NCI-H446 treated with DMSO at 0.1 percent for 48 hours (cell line): Measurements from ENCODE around the gene DONSON.

Source experiments
- DNase-seq: peaks from one replicate; lab custom pipeline; 2025; lab: John Stamatoyannopoulos, UW

Gene DONSON

GRCh38 chr21:33562389-33562788 lies 26.1 kb downstream of the DONSON start:
- DNase-seq, result no peak

- DNase-seq, result no peak
These were observed 27.1 kb downstream of the DONSON start for GRCh38 chr21:33561373-33561772.

GRCh38 chr21:33560965-33561364 lies 27.5 kb downstream of the DONSON start:
- DNase-seq, result no peak

DNA sequence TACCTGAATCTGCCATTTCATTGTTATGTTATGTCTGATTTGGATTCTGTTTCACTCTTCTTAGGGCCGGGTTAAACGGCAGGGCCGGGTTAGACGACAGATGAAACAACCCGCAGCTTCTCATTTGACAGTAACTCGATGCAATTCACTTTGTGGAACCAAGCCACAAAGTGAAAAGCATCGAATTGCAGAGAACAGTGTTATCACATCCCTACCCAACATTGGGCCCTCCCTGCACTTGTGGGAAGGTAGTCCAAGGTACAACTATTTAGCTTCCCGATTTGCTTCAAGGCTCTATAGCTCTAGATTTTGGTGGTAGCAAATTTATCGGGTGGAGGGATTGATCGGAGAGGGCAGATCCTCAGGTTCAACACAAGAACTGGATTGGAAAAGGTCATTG lies 28.7 kb downstream of the DONSON start:
- DNase-seq, result no peak

DNA sequence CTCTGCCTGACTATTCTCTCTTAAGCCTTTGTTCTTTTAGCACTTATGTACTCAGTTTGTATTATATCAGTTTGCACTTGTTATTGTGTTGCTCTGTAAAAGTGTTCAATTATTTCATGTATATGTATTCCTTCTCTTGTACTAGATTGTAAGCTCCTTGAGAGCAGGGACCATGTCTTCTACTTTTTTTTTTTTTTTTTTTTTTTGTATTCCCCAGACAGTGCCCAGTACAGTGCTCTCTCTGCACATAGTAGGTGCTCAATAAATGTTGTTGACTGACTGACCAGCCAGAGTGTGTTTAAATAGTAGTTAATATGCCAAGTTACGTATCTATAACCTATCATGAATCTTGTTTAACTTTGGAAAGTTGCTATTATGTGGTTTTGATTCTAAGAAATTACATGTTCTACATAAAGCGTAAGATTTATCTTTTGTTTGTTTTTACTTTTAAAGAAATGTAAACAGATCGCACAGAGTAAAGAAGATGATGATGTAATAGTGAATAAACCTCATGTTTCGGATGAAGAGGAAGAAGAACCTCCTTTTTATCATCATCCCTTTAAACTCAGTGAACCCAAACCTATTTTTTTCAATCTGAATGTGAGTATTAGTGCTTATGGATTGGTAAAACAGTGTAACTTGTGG lies 29.6 kb downstream of the DONSON start:
- DNase-seq, result no peak

DNA sequence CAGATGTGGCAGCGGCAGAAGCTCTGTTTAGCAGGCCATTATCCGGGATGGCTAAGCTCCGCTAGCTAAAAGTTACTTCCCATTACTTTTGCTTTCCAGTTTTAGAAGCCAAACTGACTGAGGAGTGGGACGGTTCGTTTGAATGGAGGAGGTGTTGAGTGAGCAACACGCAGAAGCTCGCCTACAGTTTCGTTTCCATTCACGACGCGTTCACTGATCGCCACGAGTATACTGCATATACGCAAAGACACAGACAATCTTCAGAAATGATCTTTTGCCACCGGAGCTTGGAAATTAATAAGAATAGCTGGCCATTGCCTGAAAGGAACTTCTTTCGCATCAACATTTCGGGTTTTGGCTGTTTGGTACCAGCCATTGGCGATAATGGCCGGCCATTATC lies 31.0 kb downstream of the DONSON start:
- DNase-seq, result no peak

DNA sequence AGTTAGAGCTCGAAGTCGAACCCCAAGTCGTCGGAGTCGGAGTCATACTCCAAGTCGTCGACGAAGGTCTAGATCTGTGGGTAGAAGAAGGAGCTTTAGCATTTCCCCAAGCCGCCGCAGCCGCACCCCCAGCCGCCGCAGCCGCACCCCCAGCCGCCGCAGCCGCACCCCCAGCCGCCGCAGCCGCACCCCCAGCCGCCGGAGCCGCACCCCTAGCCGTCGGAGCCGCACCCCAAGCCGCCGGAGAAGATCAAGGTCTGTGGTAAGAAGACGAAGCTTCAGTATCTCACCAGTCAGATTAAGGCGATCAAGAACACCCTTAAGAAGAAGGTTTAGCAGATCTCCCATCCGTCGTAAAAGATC lies 33.5 kb downstream of the DONSON start:
- no peak for DNase-seq

GRCh38 chr21:33554236-33554981 lies 34.1 kb downstream of the DONSON start:
- DNase-seq, result no peak

DNA sequence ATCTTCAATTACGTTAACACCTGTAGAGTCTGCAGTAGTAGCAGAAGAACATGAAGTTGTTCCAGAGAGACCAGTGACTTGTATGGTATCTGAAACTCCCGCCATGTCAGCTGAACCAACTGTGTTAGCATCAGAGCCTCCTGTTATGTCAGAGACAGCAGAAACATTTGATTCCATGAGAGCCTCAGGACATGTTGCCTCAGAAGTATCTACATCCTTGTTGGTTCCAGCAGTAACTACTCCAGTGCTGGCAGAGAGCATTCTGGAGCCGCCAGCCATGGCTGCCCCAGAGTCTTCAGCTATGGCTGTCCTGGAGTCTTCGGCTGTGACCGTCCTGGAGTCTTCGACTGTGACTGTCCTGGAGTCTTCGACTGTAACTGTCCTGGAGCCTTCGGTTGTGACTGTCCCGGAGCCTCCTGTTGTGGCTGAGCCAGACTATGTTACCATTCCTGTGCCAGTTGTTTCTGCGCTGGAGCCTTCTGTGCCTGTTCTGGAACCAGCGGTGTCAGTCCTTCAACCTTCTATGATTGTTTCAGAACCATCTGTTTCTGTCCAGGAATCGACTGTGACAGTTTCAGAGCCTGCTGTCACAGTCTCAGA lies 35.4 kb downstream of the DONSON start:
- DNase-seq, result no peak

- no peak for DNase-seq
These were observed 36.1 kb downstream of the DONSON start for GRCh38 chr21:33552093-33552998.

DNA sequence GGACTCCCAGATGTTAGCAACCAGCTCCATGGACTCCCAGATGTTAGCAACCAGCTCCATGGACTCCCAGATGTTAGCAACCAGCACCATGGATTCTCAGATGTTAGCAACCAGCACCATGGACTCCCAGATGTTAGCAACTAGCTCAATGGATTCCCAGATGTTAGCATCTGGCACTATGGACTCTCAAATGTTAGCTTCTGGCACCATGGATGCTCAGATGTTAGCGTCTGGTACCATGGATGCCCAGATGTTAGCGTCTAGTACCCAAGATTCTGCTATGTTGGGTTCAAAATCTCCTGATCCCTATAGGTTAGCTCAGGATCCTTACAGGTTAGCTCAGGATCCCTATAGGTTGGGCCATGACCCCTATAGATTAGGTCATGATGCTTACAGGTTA lies 36.8 kb downstream of the DONSON start:
- DNase-seq, result no peak

DNA sequence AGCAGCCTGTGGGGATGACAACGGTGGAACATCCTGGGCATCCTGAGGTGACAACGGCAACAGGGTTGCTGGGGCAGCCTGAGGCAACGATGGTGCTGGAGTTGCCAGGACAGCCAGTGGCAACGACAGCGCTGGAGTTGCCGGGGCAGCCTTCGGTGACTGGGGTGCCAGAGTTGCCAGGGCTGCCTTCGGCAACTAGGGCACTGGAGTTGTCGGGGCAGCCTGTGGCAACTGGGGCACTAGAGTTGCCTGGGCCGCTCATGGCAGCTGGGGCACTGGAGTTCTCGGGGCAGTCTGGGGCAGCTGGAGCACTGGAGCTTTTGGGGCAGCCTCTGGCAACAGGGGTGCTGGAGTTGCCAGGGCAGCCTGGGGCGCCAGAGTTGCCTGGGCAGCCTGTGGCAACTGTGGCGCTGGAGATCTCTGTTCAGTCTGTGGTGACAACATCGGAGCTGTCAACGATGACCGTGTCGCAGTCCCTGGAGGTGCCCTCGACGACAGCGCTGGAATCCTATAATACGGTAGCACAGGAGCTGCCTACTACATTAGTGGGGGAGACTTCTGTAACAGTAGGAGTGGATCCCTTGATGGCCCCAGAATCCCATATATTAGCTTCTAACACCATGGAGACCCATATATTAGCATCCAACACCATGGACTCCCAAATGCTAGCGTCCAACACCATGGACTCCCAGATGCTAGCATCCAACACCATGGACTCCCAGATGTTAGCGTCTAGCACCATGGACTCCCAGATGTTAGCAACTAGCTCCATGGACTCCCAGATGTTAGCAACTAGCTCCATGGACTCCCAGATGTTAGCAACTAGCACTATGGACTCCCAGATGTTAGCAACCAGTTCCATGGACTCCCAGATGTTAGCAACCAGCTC lies 37.5 kb downstream of the DONSON start:
- no peak for DNase-seq

DNA sequence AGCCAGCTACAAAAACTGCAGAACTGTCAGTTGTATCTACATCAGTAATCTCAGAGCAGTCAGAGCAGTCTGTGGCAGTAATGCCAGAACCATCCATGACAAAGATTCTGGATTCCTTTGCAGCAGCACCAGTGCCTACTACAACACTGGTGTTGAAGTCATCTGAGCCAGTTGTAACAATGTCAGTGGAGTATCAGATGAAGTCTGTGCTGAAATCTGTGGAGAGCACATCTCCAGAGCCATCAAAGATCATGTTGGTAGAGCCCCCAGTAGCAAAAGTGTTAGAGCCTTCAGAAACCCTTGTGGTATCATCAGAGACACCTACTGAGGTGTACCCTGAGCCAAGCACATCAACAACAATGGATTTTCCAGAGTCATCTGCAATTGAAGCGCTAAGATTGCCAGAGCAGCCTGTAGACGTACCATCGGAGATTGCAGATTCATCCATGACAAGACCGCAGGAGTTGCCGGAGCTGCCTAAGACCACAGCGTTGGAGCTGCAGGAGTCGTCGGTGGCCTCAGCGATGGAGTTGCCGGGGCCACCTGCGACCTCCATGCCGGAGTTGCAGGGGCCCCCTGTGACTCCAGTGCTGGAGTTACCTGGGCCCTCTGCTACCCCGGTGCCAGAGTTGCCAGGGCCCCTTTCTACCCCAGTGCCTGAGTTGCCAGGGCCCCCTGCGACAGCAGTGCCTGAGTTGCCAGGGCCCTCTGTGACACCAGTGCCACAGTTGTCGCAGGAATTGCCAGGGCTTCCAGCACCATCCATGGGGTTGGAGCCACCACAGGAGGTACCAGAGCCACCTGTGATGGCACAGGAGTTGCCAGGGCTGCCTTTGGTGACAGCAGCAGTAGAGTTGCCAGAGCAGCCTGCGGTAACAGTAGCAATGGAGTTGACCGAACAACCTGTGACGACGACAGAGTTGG lies 38.4 kb downstream of the DONSON start:
- DNase-seq, result no peak

- no peak for DNase-seq
These were observed 42.4 kb downstream of the DONSON start for GRCh38 chr21:33546086-33546485.

- DNase-seq, result no peak
These were observed 43.9 kb downstream of the DONSON start for GRCh38 chr21:33544451-33545195.

GRCh38 chr21:33543505-33544129 lies 44.9 kb downstream of the DONSON start:
- DNase-seq, result no peak

DNA sequence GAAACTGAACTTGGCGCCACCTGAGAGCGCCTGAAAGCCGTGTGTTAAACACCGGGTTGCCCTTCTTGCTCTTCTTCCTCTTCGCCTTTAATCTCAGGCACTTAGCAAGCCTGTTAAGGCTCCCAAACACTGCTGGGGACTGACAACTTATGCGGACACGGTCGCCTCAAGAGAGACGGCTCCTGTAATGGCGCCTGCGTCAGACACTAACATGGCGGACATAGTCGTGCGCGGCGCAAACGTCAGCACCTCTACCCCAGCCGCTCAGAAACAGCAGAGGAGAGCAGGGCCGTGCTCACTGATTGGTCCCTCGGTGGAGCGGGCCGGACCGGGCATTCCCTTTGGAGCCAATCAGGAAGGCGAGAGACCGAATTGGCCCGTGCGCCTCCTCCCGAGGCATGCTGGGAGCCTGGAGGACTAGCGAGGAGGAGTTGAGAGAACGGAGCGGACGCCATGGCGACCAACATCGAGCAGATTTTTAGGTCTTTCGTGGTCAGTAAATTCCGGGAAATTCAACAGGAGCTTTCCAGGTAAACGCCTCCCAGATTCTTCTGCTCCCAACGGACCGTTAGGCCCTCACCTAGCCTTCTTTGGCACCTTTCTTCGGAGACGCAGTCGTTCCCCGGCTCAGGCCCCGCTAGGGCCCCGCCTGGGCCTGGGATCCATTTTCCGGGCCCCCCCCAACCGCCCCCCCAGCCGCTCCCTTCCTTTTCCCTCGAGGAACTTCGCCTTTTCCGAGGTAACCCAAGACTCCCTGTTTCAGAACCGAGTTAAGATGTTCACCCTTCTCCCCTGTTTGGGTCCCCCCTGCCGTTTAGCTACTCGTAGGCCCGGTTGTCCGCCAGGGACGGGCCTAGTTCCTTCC lies 45.6 kb downstream of the DONSON start, which contains the start of gene SON:
SON (plus strand) TSS at position 399 of the 865 bp plus-strand sequence; CDS start at position 454, 55 bp downstream.
- DNase-seq, result peak; percentile 98
